Left cardiac atrium (tissue), 4 donors: ENCODE measurements around the gene FMNL3. TPM values are rescaled to one million over a fixed set of nuclear protein-coding genes. Genes with fewer than 3 reads are reported as not detected.
A peak's percentile ranks its signal among the peaks of the same experiment; 100 is the strongest.
"Not testable (repeated sequence)": the region's sequence is repeated elsewhere in the genome, so short reads cannot be mapped to it uniquely, and the experiment has no call there.

Experiments
- ATAC-seq, 2 donors: fragments of 200-7000 bp; cut with Tn5 transposase; one replicate each; pipeline ENCODE4 v1.9.1; 2020; ENCODE audit warnings: mild to moderate bottlenecking in 2 of 2, moderate library complexity in 2 of 2
- DNase-seq: peaks from one replicate; pipeline ENCODE4 v3.0.0-alpha.2; 2020
- intact Hi-C, 2 donors: fragments of 100-400 bp; cut with DNase I; formaldehyde crosslinking; loops; one replicate each; pipeline versions ENCODE4 v1.14.1 to v1.15.1; 2022 to 2023
- total RNA-seq, 2 donors: library from RNA; stranded (reverse); fragmentation: NEBNext Ultra II Directional; extraction: Animal tissue kit (Norgen Biotek cat#: 25700); gene quantifications; one replicate each; pipeline ENCODE4 v1.2.1, GENCODE V29; 2021
- donor health status: DM: no; HTN: yes; CAD: no.
- donor health status: DM: no; HTN: yes; CAD: no; lungs with severe emphysema.
- donor health status: DM: yes; HTN: yes; CAD: no.
- donor health status: Dilated cardiomyopathy.

The FMNL3 gene
- total RNA-seq, 2 donors from 2014 or later, result 12.2 to 21.2 TPM

DNA sequence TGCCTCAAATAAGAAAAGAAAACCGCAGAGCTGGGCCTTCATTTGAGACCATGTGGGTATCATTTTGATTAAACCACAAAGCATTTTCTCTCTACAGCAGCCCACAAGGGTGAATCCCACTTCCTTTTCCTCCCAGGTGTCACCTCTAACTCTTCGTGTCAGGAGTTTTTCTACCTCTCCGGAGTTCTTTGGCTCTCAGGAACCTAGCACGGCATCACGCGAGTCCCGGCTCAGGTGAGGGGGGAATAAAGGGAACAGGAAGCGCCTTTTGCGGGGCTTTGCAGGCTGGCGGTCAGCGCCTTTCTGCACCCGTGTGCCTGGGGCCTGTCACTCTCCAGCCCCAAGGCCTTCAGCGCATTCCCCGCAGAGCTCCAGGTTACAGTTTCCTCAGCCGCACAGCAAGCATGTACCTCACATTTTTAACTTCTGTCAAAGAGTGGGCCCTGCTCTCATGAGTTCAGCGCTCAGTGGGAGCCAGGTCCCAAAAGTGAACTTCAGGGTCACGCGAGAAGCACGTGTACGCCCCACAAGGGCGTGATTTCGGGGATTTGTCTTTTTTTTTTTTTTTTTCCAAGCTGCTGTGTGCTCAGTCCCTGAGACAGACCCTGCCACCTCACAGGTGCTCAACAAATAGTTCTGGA, 84.6 kb downstream of the FMNL3 start:
- ATAC-seq, result peak; percentile 34 to 36
- no peak for DNase-seq
- intact Hi-C loops, result no loop called here

DNA sequence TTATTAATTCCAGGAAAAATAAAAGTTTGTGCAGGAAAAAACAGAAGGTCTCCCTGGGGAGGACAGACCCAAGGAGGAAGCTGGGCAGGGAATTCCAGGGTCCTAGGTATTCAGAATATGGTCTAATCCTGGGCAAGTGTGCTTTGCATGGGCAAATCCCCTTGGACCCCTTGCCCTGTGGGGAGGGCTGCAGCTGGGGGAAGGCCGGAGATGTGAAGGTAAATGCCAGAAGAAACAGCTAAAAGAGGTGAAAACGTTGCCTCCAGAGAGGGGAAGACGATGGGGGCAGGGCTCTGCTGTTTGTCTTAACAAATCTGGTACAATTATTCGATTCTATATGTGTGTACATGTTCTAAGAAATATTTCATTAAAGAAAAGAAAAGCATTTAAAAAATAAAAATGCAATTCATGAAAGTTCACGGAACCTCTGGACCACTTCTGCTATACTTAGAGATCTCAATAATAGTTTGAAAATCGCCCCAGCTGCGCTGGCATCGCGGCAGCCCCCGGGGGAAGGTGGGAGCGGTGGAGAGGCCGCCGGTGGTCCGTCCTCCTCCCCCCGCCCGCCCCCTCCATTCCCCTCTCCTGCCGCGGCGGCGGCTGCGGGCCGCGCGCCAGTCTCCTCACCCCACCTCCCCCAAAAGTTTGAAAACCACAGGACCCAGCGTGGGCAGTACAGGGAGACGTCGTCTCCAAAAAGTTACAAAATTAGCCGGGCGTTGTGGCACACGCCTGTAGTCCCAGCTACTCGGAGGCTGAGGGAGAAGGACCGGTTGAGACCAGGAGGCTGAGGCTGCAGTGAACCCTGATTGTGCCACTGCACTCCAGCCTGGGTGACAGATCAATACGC, 85.3 kb downstream of the FMNL3 start:
- no peak for DNase-seq
- ATAC-seq, result peak in 1 of 2 donors; percentile 2
- intact Hi-C loops, result no loop called here

- no peak for ATAC-seq
- intact Hi-C loops, result no loop called here
- DNase-seq, result no peak
Observed at GRCh38 chr12:49619286-49619685, 87.9 kb downstream of the FMNL3 start.

DNA sequence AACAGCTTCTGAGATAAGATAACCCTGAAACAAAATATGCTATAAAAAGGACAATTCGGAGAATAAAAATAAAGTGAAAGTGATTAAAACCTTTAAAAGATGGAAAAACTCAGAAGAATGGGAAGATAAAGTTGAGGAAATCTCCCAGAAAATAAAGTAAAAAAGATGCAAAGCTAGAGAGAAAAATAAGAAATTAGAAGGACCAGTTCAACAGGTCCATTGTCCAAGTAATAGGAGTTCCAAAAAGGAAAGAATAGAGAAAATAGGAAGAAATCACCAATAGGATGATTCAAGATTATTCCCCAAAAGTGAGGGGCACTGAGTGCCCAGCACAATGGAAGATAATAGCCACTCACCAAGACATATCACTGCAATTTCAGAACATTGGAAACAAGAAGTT, 88.6 kb downstream of the FMNL3 start:
- intact Hi-C loops, result no loop called here
- ATAC-seq (no peak), DNase-seq (no peak)

DNA sequence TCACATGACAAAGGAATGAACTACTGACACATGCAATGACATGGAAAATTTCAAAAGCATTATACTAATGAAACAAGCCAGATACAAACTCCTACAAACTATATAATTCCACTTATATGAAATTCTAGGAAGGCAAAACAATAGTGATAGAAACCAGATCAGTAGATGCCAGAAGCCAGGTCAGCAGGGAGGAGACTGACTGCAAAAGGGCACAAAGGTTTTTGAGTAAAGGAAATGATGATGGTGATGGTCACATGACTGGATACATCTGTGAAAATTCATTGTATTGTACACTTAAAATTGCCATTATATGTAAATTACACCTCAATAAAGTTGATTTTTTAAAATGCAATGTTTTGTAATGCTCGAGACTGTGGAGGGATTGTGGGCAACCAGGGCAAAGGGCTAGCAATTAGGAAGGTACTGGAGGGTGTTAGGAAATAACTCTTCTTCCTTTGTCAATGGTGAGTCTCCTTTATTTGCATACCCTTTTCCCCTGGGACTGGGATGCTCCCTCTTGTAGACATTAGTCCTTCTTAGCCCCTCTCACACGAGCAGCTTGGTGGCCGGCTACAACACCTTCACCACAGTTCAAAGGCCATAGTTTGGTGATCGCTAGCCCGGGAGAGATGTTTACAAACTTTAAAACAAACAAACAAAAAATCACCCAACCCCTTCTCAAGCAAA, 90.5 kb downstream of the FMNL3 start:
- DNase-seq, result no peak
- no peak for ATAC-seq
- intact Hi-C loops, result no loop called here

GRCh38 chr12:49615725-49616124, 91.5 kb downstream of the FMNL3 start:
- intact Hi-C loops, result no loop called here
- ATAC-seq (no peak), DNase-seq (no peak)

DNA sequence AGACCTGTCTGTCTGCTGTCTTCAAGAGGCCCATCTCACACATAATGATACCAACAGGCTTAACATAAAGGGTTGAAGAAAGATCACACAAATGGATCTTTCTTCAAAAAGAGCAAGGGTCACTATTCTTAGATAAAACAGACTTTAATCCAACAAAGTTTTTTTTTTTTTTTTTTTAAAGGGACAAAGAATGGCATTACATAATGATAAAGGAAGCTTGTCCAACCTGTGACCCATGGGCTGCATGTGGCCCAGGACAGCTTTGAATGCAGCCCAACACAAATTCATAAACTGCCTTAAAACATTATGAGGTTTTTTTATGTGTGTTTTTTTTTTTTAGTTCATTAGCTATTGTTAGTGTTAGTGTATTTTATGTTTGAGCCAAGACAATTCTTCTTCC, 95.0 kb downstream of the FMNL3 start:
- DNase-seq (no peak), ATAC-seq (no peak)
- intact Hi-C loops, result no loop called here

GRCh38 chr12:49610785-49611184, 96.4 kb downstream of the FMNL3 start:
- intact Hi-C loops, ATAC-seq: not testable (repeated sequence)

GRCh38 chr12:49609875-49610154, 97.4 kb downstream of the FMNL3 start:
- intact Hi-C loops, result no loop called here
- DNase-seq, result no peak
- ATAC-seq, result no peak

More at GRCh38 chr12:49610785-49611184, 96.4 kb downstream of the FMNL3 start:
- DNase-seq, result not testable (repeated sequence)

DNA sequence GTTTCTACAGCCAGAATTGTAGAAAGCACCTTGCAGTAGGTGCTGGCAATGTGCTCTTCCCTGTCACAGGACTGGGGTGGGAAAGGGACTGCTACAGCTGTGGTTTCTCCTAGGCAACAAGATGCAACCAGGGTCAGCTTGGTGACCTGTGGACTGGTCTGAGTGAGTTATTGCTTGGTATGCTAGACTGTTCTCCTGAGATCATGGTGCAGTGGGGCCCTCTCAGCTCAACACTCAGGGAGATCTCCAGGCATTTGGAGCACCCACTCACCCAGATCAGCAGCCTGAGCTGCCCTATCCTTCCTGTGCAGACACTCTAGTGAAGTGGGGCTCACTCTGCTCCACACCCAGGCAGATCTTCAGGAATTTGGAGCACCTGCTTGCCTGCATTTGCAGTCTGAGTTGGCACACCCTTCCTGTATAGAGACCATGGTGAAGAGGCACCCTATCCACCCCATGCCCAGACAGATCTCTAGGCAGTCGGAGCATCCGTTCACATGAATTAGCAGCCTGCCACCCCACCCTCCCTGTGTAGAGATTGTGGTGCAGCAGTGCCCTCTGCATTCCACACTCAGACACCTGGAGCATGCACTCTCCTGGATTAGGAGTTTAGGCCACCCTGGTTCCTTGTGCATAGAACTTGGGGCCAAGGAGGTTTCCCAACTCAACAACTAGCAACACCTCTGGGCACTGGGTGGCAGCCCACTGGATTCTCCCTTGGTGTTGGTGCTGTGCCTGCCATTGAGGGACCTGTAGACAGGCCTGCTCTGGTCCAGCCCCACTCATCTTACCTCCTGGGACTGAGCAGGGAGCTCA, 97.9 kb downstream of the FMNL3 start:
- DNase-seq (no peak), ATAC-seq (no peak)
- intact Hi-C loops, result no loop called here

- DNase-seq, ATAC-seq, intact Hi-C loops: not testable (repeated sequence)
Observed at GRCh38 chr12:49605539-49605938, 101.7 kb downstream of the FMNL3 start, which contains the start of gene FAM186B. Gene FAM186B (minus strand): TSS chr12:49605639. CDS start chr12:49605477, 162 bp downstream.

GRCh38 chr12:49604856-49605255, 102.3 kb downstream of the FMNL3 start:
- no peak for ATAC-seq
- DNase-seq, result no peak
- intact Hi-C loops, result no loop called here

GRCh38 chr12:49603721-49604120, 103.5 kb downstream of the FMNL3 start:
- intact Hi-C loops, result no loop called here
- DNase-seq (no peak), ATAC-seq (no peak)

DNA sequence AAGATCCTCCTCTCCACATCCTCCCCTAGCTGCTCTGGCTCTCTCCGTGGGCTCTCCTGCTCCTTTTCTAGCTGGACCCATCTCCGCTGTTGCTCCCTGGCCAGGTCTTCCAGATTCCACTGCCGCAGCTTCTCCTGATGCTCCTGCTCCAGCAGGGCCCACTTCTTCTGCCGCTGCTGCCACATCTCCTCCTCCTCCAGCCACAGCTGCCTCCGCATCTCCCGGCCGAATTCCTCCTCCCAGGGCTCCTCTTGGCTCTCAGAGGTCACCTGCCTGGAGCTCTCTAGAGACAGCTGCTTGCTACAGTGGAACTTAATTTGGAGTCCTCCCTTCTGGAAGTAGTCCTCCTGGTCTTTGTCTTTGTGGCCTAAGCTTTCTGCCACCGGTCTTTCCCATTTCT, 107.2 kb downstream of the FMNL3 start:
- DNase-seq (no peak), ATAC-seq (no peak)
- intact Hi-C loops, result no loop called here

- no peak for ATAC-seq
- no peak for DNase-seq
- intact Hi-C loops, result no loop called here
Observed at GRCh38 chr12:49598527-49598926, 108.7 kb downstream of the FMNL3 start.

DNA sequence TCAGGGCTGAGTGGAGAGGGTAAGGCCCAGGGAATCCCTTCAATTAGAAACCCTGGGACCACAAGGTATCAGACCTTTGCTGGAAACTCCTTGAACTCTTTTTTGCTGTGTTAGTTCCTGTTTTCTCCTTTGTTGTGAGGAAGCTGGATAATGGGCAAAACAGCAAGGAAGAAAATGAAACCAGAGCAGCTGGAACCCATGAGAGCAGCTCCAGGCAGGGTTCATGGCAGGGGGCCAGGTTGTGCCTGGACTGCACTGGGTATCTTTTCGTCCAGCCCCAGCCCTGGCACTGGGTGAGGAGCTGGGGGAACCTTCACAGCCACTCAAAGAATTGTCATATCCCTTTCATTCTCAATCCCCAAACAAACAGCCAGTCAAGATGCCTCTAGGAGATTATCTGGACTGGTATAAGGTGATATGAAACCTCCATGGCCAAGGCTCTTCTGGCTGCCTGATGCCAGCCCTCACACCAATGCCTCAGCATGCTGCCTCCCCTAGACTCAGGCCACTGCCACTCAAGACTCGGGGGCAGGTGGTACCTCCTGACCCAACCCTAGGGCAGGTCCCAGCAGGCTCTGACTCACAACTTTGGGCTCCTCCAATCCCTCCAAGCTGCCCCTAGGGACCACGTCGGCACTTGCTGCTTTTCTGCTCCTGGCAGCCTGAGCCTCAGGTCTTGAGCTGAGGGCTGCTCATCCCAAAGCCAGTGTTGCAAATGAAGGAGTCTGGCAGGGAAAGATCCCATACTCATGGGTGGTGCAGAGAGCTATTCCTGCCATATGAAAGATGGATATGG, 118.3 kb downstream of the FMNL3 start:
- ATAC-seq, result no peak
- no peak for DNase-seq
- intact Hi-C loops, result no loop called here

GRCh38 chr12:49588281-49588680, 118.9 kb downstream of the FMNL3 start:
- no peak for DNase-seq
- intact Hi-C loops, result no loop called here
- ATAC-seq, result no peak

DNA sequence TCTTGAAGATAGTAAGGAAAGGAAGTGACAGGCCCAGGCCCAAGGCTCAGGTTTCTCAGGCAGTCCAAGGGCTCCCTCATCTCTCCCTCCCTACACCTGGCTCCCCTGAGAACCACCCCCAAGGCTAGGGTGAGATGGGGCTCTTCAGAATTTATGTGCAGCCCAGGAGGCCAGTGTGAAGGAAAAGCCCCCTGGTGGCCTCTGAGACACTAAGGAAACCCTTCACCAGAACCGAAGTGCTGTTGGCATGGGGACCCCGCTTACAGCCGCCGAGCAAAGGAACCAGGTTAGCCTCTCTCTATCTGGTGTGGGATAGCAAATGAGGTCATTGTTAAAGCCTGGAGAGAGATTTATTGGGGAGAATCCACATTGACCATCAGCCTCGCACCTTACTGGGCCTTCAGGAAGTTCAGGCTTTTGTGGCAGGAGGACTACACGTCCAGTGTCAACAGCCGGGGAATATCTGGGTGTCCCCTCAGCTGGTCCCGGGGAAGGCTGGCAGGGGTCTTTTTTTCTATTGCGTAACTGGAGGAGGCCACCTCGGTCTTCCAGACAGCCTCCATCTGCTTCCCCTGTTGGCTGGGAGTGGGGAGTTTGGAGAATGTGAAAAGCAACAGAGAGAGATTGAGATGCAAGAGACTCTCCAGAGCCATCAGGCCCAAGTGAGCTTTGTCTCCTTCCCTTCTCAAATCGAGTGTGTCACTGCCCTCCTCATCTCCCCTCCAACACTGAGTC, 119.9 kb downstream of the FMNL3 start:
- DNase-seq, result no peak
- intact Hi-C loops, result no loop called here
- ATAC-seq, result no peak
